ENCODE results near the gene TRIM59.

DNA sequence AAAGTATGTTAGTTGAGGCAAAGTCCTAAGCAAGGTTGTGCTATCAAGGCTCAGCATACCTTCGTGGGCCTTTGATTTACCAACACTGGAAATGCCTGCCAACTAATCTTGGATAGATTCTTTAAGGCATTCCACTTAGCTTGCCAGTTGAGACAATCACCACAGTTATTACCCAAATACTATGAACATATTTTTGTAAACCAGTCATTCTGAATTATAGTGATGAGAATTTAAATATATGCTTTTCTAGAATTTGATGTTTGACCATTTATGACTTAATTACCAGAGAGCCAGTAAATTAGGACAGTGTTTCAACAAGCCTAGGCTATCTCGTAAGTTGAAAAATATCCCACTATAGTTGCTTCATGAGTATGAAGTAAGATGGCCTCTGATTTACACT lies 15.5 kb downstream of the TRIM59 start:
- TF ChIP-seq GABPA (IDR thresholded peaks at IDR 0.05; ENCODE audit: low read depth) = no peak
- TF ChIP-seq, protein P1, sequence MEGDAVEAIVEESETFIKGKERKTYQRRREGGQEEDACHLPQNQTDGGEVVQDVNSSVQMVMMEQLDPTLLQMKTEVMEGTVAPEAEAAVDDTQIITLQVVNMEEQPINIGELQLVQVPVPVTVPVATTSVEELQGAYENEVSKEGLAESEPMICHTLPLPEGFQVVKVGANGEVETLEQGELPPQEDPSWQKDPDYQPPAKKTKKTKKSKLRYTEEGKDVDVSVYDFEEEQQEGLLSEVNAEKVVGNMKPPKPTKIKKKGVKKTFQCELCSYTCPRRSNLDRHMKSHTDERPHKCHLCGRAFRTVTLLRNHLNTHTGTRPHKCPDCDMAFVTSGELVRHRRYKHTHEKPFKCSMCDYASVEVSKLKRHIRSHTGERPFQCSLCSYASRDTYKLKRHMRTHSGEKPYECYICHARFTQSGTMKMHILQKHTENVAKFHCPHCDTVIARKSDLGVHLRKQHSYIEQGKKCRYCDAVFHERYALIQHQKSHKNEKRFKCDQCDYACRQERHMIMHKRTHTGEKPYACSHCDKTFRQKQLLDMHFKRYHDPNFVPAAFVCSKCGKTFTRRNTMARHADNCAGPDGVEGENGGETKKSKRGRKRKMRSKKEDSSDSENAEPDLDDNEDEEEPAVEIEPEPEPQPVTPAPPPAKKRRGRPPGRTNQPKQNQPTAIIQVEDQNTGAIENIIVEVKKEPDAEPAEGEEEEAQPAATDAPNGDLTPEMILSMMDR (IDR thresholded peaks at IDR 0.05; ENCODE audit: insufficient read depth, low read length) = no peak
- TF ChIP-seq, protein P2, sequence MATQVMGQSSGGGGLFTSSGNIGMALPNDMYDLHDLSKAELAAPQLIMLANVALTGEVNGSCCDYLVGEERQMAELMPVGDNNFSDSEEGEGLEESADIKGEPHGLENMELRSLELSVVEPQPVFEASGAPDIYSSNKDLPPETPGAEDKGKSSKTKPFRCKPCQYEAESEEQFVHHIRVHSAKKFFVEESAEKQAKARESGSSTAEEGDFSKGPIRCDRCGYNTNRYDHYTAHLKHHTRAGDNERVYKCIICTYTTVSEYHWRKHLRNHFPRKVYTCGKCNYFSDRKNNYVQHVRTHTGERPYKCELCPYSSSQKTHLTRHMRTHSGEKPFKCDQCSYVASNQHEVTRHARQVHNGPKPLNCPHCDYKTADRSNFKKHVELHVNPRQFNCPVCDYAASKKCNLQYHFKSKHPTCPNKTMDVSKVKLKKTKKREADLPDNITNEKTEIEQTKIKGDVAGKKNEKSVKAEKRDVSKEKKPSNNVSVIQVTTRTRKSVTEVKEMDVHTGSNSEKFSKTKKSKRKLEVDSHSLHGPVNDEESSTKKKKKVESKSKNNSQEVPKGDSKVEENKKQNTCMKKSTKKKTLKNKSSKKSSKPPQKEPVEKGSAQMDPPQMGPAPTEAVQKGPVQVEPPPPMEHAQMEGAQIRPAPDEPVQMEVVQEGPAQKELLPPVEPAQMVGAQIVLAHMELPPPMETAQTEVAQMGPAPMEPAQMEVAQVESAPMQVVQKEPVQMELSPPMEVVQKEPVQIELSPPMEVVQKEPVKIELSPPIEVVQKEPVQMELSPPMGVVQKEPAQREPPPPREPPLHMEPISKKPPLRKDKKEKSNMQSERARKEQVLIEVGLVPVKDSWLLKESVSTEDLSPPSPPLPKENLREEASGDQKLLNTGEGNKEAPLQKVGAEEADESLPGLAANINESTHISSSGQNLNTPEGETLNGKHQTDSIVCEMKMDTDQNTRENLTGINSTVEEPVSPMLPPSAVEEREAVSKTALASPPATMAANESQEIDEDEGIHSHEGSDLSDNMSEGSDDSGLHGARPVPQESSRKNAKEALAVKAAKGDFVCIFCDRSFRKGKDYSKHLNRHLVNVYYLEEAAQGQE (IDR thresholded peaks at IDR 0.05; ENCODE audit: insufficient replicate concordance, low read depth) = no peak
